ENCODE results near the gene TTC39B.

- TF ChIP-seq, protein P1, sequence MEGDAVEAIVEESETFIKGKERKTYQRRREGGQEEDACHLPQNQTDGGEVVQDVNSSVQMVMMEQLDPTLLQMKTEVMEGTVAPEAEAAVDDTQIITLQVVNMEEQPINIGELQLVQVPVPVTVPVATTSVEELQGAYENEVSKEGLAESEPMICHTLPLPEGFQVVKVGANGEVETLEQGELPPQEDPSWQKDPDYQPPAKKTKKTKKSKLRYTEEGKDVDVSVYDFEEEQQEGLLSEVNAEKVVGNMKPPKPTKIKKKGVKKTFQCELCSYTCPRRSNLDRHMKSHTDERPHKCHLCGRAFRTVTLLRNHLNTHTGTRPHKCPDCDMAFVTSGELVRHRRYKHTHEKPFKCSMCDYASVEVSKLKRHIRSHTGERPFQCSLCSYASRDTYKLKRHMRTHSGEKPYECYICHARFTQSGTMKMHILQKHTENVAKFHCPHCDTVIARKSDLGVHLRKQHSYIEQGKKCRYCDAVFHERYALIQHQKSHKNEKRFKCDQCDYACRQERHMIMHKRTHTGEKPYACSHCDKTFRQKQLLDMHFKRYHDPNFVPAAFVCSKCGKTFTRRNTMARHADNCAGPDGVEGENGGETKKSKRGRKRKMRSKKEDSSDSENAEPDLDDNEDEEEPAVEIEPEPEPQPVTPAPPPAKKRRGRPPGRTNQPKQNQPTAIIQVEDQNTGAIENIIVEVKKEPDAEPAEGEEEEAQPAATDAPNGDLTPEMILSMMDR (tag by site-specific recombination; IDR thresholded peaks at IDR 0.05): no peak
- TF ChIP-seq ZNF707 (tag by site-specific recombination; IDR thresholded peaks at IDR 0.05): no peak
These were observed 58.9 kb downstream of the TTC39B start for GRCh38 chr9:15248081-15248480.
